KMS-11 (cell line): ENCODE measurements around the gene MED13L.

Experiments used
- H2AFZ ChIP-seq: fragments of 200-600 bp; sonication (generic); 2 replicates; pipeline ENCODE4 v1.6.1; 2016; ENCODE audit warnings: antibody characterized with exemption, mixed run types, low read depth
- H3K27ac ChIP-seq: fragments of 200-600 bp; sonication (generic); 2 replicates; pipeline ENCODE4 v1.6.1; 2016; ENCODE audit warnings: mild to moderate bottlenecking, mixed run types
- H3K27me3 ChIP-seq: fragments of 200-600 bp; sonication (generic); 2 replicates; pipeline ENCODE4 v1.6.1; 2017; ENCODE audit warnings: mild to moderate bottlenecking, low read depth, mixed run types, moderate library complexity; ENCODE audit not compliant: insufficient read depth
- H3K36me3 ChIP-seq: fragments of 200-600 bp; sonication (generic); 2 replicates; pipeline ENCODE4 v1.6.1; 2017; ENCODE audit warnings: mild to moderate bottlenecking, mixed run types; ENCODE audit not compliant: insufficient read depth
- H3K4me1 ChIP-seq: fragments of 200-600 bp; sonication (generic); 2 replicates; pipeline ENCODE4 v1.6.1; 2016; ENCODE audit warnings: mild to moderate bottlenecking, low read depth, mixed run types; ENCODE audit not compliant: poor library complexity, severe bottlenecking
- H3K4me2 ChIP-seq: fragments of 200-600 bp; sonication (generic); 2 replicates; pipeline ENCODE4 v1.7.0; 2016; ENCODE audit warnings: mild to moderate bottlenecking, mixed run types
- H3K4me3 ChIP-seq: fragments of 200-600 bp; sonication (generic); IDR thresholded peaks from 2 replicates; pipeline ENCODE4 v1.6.1; 2017; ENCODE audit warnings: low read depth, low read length, mixed read lengths; ENCODE audit not compliant: insufficient read depth
- H3K79me2 ChIP-seq: fragments of 200-600 bp; sonication (generic); 2 replicates; pipeline ENCODE4 v1.6.1; 2016; ENCODE audit warnings: low read depth, mixed run types; ENCODE audit not compliant: insufficient read depth
- H3K9ac ChIP-seq: fragments of 200-600 bp; sonication (generic); 2 replicates; pipeline ENCODE4 v1.6.1; 2016; ENCODE audit warnings: mild to moderate bottlenecking, mixed run types
- H4K20me1 ChIP-seq: fragments of 200-600 bp; sonication (generic); 2 replicates; pipeline ENCODE4 v1.6.1; 2016; ENCODE audit warnings: mild to moderate bottlenecking, mixed run types; ENCODE audit not compliant: insufficient read depth
- TF ChIP-seq, protein P1 (sequence below): fragments of 200-600 bp; sonication (generic); conservative IDR thresholded peaks from 2 replicates; pipeline ENCODE4 v1.6.1; 2017; ENCODE audit warnings: low read depth, mild to moderate bottlenecking, antibody characterized with exemption, low read length, moderate library complexity, mixed read lengths

The MED13L gene

DNA sequence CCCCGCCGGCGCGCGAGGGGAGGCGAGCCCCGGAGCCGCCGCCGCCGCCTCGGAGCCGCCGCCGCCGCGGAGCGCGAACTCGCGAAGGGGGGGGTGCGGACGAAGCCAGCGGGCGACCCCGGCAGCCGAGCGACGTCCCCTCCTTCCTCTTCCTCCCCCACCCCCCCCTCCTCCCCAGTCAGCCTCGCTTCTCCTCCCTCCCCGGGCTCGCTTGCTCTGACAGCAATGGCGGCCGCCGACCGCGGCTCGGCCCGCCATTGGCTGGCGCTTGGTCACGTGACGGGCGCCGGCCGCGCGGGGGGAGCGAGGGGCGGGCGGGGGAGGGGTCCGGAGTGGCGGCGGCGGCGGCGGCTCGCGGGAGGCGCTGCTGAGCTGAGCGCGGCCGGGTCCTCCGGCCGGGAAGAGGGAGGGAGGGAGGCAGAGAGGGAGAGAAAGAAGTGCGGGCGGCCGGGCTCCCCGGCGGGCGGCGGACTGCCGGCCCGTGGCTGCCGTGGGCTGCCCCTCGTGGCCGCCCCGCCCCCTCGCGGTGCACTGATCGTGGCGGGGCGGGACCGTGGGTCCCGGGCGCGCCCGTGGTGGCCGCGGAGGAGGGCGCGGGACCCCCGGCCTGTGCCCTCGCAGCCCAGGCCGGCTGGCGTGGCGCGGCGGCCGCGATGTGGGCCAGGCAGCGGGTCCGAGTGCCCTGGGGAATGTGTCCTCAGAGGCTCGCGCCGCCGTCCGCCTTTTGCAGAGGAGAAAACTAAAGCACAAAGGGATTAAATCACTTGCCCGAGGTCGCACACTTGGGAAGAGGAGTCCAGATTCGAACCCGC, at the start of gene MED13L:
Gene MED13L, minus strand, starts transcription at position 227 of the 812 bp plus-strand sequence. CDS start 562 bp downstream, outside the sequence.
- H4K20me1 ChIP-seq: peaks cover 12% of the 10 kb centered on the region; the same call in 1 of the 2 replicates
- H3K27me3 ChIP-seq: no peaks in the 10 kb centered on the region
- TF ChIP-seq, protein P1, sequence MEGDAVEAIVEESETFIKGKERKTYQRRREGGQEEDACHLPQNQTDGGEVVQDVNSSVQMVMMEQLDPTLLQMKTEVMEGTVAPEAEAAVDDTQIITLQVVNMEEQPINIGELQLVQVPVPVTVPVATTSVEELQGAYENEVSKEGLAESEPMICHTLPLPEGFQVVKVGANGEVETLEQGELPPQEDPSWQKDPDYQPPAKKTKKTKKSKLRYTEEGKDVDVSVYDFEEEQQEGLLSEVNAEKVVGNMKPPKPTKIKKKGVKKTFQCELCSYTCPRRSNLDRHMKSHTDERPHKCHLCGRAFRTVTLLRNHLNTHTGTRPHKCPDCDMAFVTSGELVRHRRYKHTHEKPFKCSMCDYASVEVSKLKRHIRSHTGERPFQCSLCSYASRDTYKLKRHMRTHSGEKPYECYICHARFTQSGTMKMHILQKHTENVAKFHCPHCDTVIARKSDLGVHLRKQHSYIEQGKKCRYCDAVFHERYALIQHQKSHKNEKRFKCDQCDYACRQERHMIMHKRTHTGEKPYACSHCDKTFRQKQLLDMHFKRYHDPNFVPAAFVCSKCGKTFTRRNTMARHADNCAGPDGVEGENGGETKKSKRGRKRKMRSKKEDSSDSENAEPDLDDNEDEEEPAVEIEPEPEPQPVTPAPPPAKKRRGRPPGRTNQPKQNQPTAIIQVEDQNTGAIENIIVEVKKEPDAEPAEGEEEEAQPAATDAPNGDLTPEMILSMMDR: no peak
- no peaks in the 10 kb centered on the region for H3K36me3 ChIP-seq
- H3K4me3 ChIP-seq: no peak within 1 kb of the TSS
- peak within 1 kb of the TSS; percentile 60 for H3K27ac ChIP-seq
- peaks cover 25% of the 10 kb centered on the region for H3K4me1 ChIP-seq
- H3K9ac ChIP-seq: peak within 1 kb of the TSS; percentile 59; the same call in 1 of the 2 replicates
- peak within 1 kb of the TSS; percentile 91 for H3K4me2 ChIP-seq
- H3K79me2 ChIP-seq: peaks cover 41% of the 10 kb centered on the region
- peak within 1 kb of the TSS; percentile 64 for H2AFZ ChIP-seq

DNA sequence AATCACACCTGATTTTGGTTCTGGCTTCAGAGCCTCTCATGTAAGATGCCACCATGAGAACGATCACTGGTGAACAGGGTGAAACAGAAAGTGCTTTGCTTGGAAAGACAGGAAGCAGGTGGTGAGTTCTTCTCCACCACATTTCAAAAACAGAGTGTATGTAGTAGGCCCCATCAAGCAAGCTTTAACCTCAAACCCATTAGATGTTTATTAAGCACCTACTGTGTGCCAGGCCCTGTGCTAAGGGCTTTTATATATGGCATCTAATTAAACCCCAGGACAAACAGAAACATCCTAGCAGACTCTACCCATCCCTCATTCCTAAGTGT, 47.8 kb upstream of the MED13L start:
- H3K4me2 ChIP-seq: peak overlapping the region; percentile 85; the same call in 1 of the 2 replicates
- H3K4me3 ChIP-seq: no peak overlapping the region
- peaks cover 49% of the 10 kb centered on the region for H3K4me1 ChIP-seq
- peak overlapping the region; percentile 64 for H3K27ac ChIP-seq
- H3K27me3 ChIP-seq: no peaks in the 10 kb centered on the region
- no peak overlapping the region; the same call in 1 of the 2 replicates for H2AFZ ChIP-seq
- H3K9ac ChIP-seq: no peak overlapping the region
- H3K36me3 ChIP-seq: no peaks in the 10 kb centered on the region
- TF ChIP-seq, protein P1: no peak
- no peaks in the 10 kb centered on the region for H3K79me2 ChIP-seq
- H4K20me1 ChIP-seq: no peaks in the 10 kb centered on the region

DNA sequence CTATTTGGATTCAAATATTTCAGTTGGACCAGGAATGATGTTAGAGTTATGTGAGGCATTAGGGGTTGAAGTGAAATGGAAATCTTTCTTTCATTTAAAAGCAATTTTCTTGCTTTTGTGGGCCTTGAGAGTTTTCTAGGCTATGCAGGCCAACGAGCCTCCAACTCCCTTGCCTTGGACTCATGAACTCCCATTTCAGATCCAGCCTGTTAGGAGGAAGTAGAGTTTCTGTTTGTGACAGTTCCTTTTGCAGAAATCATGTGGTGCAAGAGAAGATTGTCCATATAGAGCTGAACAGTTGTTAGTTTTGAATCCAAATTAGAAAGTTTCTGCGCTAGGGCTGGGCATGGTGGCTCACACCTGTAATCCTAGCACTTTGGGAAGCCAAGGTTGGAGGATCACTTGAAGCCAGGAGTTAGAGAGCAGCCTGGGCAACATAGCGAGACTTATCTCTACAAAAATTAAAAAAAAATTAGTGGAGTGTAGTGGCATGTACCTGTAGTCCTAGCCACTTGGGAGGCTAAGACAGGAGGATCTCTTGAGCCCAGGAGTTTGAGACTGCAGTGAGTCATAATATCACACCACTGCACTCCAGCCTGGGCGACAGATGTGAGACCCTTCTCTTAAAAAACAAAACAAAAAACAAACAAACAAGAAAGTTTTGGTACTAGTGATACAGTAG, 47.3 kb upstream of the MED13L start:
- Histone ChIP-seq H3K4me2 (peak overlapping the region; percentile 85), H2AFZ (no peak overlapping the region; the same call in 1 of the 2 replicates)

More for the DNA sequence above, 47.3 kb upstream of the MED13L start:
- Histone ChIP-seq H3K4me1 (peaks cover 54% of the 10 kb centered on the region), H3K27ac (peak overlapping the region; percentile 64), H4K20me1 (no peaks in the 10 kb centered on the region), H3K9ac (no peak overlapping the region), H3K27me3 (no peaks in the 10 kb centered on the region), H3K79me2 (no peaks in the 10 kb centered on the region), H3K36me3 (no peaks in the 10 kb centered on the region), H3K4me3 (no peak overlapping the region)
- TF ChIP-seq, protein P1: no peak
